GM18909 (cell line): ENCODE measurements around the gene KRT84.
"Not testable (repeated sequence)": the region's sequence is repeated elsewhere in the genome, so short reads cannot be mapped to it uniquely, and the experiment has no call there.

ENCODE experiments used
- ATAC-seq: cut with Tn5 transposase; IDR thresholded peaks from one replicate; pipeline ENCODE4 v1.9.1; 2021; ENCODE audit warnings: mild to moderate bottlenecking; ENCODE audit not compliant: unreplicated experiment, poor library complexity

The KRT84 gene

DNA sequence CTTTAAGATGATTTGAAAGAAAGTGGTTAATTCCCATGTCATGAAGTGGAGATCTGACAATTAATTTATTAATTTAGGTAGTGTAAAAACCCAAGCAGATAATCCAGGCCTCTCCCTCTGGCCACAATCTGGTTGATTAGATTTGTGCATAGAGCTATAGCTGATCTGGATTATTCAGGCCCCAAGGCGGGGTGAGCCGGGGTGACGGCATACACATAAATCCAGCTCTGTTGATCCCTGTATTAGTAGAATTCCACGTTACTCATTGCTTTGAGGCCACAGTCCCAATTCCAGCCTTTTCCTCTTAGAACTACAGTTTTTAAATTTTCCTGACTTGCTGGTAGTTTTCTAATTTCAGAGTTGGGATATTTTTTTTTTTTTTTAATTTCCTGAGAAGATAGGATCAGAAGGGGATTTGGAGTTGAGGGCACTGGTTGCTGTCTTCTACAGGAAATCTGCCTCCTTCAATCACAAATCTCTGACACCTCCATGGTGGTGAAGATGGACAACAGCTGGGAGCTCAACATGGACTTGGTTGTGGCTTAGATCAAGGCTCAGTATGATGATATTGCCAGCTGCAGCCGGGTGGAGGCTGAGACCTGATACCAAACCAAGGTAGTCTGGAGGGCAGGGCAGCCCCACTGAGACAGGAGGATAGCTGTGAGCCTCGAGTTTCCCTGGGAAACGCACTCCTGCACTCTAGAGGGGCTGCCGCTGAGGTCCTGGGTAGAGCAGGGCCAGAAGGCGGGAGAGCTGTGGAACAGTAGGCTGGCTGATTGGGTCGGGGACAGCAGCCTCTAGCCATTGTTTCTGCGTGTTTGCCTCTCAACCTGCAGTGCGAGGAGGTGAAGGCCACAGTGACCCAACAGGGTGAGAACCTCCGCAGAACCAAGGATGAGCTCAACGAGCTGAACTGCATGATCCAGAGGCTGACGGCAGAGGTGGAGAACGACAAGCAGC is 37.6 kb downstream of the KRT84 start:
- no peak for ATAC-seq

DNA sequence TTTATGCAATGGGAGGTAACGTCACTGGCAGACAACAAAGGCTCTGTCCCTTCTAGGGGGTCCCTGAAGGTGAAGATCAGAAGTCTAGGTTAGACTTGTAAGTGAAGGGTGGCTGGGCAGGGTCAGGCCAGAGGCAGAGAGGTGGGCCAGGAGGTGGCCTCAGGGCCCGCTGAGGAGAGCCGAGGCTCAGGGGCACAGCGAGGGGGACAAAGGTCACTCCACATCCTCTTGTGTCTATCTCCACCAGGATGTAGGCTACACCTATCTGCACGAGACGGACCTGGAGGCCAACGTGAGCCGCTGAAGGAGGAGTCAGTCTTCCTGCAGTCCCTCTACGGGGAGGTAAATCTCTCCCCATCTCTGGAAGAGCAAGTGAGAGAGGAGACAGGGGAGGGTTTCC is 38.4 kb downstream of the KRT84 start:
- no peak for ATAC-seq

DNA sequence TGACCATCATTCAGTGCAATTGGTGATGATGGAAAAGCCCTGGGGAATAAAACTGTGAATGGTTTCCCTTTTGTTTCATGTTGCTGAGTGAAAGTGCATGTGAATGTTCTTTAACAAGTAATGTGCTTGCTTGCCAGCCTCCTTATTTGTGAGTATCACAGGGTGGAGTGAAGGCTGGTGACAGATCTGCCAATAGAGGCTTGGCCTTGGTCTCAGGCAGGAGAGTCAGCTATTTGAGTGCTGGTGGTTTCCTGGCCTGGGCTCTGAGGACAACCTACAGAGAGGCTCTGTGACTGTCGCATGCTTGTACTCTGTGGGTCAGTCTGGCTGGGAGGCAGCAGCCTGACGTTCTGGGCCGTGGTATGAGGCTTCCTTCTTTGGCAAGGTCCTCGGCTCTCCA is 38.9 kb downstream of the KRT84 start:
- no peak for ATAC-seq

DNA sequence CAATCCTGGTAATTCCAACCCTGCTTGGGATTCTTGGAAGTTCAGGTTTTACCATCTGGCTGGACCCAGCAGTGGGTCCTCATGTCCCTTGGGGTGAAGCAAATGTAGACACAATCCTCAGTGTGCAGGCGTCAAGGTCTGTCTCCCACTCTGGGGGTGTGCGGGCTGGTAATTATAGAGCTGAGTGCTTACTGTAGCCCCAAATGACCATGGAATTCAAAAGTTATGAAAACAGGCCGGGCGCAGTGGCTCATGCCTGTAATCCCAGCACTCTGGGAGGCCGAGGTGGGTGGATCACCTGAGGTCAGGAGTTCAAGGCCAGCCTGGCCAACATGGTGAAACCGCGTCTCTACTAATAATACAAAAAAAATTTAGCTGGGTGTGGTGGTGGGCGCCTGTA is 40.4 kb downstream of the KRT84 start:
- not testable (repeated sequence) for ATAC-seq

DNA sequence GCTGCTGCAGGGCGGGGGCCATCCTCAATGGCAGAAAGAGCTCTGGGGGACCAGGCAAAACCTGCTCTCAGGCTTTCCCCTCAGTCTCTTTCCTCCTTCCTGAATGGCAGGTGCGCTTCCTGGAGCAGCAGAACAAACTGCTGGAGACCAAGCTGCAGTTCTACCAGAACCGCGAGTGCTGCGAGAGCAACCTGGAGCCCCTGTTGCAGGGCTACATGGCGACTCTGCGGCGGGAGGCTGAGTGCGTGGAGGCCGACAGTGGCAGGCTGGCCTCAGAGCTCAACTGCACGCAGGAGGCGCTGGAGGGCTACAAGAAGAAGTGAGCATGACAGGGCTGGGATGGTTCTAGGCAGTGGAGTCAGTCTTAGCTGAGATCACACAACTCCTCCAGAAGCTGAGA is 41.3 kb downstream of the KRT84 start:
- ATAC-seq, result no peak

DNA sequence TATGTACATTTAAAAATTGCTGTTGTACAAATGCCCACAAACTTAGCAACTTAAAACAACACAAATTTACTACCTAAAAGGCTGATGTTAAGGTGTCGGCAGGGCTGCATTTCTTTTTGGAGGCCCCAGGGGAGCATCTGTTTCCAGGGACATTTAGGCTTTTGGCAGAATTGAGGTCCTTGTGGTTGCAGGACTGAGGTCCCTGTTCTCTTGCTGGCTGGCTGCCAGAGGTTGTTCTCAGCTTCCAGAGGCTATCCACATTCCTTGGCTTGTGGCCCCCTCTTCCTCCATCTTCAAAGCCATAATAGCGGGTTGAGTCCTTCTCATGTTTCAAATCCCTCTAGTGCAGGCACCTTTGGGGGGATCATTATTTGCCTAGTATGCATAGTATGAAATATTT is 41.9 kb downstream of the KRT84 start:
- no peak for ATAC-seq

DNA sequence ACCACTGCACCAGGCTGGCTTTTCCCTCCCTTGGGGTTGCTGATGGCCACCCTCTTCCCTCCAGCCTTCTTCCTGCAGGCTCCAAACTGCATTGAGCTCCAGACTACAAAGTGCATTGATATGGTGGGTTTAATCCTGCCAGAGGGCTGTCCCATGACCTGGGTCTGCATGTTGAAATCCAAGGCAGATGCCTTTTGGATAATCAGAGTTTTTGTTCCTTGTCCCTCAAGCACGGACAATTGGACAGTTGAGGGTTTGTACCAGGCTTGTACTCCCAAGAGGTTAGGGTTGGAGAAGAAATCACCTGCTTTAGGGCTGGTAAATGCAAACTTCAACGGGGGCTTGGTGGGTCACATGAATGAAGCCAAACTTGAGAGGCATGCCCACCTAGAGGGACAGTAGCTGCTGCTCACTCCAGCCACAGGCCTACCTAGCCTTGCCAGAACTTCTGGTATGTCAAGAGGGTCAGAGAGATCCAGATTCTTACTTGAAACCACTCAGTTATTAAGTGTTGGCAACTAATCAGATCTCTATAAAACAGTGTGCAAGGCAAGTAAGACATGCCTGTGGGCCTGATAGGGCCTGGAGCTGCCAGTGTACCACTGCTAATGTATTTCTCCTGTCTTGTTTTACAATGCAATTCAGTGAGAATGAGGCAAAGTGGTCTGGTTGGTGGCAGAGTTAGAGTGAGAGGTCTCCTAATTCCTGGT is 42.5 kb downstream of the KRT84 start:
- no peak for ATAC-seq

DNA sequence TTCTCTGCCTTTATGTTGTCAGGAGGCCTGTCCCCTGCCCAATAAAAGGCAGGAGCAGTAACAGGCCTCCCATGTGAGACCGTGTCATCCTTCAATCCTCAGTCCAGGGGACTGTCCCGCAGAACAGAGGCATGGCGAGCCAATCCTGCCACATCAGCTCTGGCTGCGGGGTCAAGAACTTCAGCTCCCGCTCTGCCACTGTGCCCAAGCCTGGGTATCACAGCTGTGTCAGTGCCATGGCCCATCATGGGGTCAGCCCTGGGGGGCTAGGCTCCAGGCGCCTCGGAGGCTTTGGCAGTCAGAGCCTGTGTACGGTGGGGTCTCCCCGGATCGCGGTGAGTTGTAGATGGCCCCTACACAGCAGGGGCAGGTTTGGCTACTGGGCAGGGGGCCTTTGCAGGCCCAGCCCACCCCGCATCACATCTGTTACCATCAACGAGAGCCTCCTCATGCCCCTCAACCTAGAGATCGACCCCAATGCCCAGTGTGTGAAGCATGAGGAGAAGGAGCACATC is 44.3 kb downstream of the KRT84 start:
- no peak for ATAC-seq

DNA sequence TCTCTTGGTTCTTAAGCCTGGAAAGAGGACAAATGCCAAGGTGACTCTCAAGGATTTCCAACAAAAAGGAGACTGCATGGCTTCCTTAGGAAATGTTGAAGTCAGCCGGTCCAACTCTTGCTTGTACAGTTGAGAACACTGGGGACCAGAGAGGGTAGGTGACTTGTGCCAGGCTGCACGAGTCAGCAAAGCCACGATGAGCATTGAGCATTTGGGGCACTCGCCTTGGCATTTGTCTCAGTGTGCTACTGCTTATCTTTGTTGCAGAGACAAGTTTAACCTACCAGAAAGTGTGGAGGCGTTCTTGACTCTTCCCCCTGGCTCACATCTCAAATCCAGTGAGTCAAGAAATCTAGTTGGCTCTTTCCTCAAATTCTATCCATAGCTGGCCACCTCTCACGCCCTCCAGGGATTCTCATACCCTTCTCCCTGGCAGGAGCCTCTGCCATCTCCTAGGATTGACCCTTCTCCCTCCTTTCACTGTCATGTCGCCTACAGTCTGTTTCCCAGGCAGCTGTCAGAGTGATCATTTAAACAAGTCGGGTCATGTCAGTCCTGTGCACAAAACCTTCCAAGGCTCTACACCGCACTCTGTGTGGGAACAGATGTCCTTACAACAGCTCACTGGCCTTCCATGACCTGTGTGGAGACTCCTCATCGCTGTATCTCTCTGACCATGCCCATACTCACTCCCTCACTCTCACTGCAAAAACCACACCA is 47.1 kb downstream of the KRT84 start:
- no peak for ATAC-seq

DNA sequence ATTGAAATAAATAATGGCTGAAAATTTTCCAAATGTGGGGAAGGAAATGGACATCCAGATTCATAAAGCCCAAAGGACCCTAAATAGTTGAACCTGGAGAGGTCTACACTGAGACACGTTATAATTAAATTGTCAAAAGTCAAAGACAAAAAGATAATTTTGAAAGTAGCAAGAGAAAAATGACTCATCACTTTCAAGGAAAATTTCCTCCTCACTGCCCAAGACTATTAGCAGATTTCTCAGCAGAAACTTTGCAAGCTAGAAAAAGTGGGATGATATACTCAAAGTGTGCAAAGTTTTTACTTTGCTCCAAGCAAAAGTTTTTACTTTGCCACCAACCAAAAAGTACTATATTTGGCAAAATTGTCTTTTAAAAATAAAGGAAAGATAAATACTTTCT is 48.4 kb downstream of the KRT84 start:
- no peak for ATAC-seq

DNA sequence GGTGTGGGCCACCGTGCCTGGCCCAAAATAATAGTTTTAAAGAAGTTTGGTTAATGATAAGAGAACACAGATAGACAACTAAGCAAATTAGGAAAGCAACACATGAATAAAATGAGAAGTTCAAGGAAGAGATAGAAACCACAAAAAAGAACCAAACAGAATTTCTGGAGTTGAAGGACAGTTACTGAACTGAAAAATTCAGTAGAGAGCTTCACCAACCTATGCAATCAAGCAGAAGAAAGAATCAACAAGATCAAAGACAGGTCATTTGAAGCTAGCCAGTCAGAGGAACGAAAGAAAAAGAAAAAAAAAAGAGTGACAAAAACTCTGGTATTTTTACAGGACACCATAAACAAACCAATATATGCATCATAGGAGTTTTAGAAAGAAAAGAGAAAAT is 48.8 kb downstream of the KRT84 start:
- ATAC-seq, result no peak

DNA sequence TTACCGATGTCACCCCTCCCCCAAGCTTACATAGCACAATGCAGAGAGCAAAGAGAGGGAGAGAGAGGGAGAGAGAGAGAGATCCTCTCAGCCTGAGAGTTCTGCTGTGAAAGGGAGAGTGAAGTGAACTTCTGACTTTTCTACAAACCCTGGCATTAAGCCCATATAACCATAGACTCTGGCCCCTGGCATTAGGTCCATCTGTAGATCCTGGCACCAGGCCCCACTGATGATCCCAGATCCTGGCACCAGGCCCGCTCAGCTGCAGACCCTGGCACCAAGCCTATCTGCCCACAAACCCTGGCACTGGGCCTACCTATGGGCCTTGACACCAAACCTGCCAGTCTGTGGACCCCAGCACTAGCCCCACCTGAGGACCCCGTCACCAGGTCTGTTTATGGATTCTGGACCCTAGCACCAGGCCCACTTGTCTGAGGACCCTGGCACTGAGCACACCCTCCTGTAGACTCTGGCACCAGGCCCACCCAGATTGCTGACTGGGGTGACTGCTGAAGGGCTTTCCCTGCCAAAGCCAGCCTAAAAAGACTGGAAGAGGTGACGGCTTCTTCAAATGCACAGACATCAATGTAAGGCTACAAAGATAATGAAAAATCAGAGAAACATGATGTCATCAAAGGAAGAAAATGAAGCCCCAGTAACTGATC is 49.7 kb downstream of the KRT84 start:
- ATAC-seq, result no peak

DNA sequence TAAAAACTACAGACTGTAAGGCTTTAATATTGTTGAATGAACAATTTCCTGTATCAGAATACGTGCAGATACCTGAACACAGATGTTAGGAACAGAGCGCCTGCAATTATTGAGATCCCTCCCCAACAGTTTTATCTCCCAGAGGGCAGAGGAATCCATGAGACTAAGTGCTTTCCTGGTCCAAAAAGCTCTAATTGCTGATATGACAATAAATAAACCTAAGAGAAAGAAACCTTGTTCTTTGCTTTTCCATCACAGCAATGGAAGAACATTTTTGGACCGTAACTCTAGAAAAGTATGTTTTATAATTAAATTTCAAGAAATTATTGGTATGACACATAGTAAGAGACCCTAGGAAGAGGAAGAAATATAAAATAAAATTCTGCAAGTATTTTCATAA is 51.3 kb downstream of the KRT84 start:
- ATAC-seq, result no peak

DNA sequence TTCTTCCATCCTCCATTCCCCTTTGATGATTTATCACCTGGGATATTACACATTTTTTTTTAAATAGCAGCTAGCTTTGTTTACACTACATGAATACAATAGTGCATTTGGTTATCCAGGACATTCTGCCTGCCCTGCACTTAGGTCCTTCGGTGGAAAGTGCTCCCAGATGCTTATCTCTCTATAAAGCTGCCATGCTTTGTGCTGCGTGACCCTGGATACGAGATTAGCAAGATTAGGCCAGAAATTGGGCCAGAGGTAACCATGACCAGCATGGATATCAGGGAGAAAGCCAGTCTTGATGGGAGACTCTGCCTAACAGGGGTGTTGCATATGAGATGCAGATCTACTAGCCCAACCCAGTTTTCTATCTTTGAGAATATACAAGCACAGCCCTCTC is 52.1 kb downstream of the KRT84 start:
- ATAC-seq, result no peak

DNA sequence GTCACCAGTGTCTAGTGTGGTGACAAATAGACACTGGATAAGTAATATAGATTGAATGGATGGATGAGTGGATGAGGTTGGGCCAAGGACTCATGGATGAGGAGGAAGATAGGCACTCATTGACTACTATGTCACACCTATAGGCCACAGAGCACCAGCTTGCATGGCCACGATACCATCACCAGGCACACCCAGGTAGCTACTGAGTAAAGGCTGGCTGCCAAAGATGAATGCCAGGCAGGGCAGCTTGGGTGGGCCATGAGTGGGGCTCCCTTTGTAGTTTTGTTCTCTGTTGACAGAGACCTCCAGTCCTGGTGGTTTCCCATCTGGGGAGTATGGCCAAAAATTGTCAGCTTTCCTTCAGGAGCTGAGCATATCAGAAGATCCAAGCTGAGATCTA is 53.1 kb downstream of the KRT84 start:
- ATAC-seq, result no peak

DNA sequence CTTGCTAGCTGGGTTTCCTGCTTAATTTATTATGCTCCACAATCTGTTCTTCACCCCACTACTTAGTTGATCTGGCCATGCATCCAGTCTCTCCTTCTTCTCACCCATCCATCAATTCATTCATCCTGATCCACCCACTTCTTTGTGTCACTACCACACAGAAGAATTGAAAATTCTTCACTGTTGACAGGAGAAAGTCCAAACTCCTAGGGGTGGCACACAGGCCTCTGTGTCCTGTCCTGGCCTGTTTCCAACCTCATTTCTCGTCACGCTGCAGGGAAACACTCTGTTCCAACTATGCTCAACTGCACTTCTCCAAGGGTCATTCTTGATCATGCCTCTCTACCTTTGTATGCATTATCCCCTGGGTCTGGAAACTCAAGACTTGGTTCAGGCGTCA is 53.6 kb downstream of the KRT84 start:
- ATAC-seq, result no peak

DNA sequence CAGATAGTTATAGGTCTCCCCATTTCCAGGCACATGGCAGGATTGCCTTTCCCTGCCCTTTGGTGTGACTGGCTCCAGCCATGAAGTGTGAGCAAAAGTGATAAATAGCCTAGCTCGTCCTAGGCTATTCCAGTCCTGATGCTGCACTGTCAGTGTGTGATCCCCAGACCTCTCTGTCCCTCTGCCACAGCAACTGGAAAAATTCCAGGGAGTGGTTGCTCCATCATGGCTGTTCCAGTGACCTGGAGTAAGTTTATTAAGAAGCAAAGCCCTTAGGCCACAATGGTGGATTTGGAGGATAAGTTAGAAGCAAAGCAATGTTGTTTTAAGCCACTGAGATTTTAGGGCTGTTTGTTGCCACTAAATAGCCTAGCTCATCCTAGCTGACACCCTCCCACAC is 54.4 kb downstream of the KRT84 start:
- ATAC-seq, result no peak

DNA sequence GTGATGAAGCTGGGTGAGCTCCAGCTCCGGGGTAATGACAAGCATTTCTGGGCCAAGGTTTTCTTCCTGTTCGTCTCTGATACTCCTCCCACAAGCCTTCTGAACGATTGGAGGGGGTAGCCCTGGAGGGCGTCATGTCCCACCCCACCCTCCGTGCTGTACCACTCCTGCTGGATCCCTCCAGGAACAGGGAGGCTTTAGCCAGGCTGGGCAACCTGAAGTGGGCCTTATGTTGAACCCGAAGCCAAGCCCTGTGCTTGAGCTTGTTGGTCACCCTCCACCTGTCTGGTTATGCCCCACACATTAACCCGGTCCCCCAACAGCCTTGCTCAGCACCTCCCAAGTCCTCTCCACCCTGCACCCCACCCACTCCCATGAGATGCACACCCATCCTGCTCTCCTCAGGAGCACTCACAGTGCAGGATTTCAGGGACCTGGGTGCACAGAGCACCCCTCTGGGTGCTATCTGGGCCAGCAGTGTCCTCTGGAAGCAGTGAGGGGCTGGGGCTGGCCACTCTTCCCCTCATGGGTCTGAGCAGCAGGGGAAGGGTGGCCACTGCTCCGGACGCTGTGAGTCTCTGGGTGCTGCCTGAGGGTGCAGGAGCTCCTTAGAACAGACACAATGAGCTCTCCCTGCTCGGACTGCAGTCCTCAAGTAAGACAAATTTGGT is 57.5 kb downstream of the KRT84 start:
- peak; percentile 20 for ATAC-seq
